WTC11 (cell line): ENCODE measurements around the gene FLT4. TPM values are rescaled to one million over a fixed set of nuclear protein-coding genes. Genes with fewer than 3 reads are reported as not detected.

Experiments used
- ATAC-seq: fragments of 200-7000 bp; cut with Tn5 transposase; 2 replicates; pipeline ENCODE4 v1.10.0; 2021; ENCODE audit warnings: mild to moderate bottlenecking, moderate library complexity
- CTCF ChIA-PET: fragments of 300-600 bp; sonication (Branson Sonifier 250); formaldehyde crosslinking; loops from one replicate; lab custom pipeline; 2021; ENCODE audit warnings: antibody characterized with exemption; lab: Charles Lee
- POLR2A ChIA-PET: fragments of 350-600 bp; sonication (Branson Sonifier 250); formaldehyde crosslinking; loops from one replicate; lab custom pipeline; 2021; ENCODE audit warnings: antibody characterized with exemption; lab: Charles Lee
- DNase-seq: peaks from one replicate; pipeline ENCODE4 v3.0.0; 2021; ENCODE audit warnings: low spot score
- H3K27ac Mint-ChIP-seq: 2 replicates; pipeline ENCODE4 v1.8.0; 2021; ENCODE audit warnings: mixed read lengths
- H3K27me3 Mint-ChIP-seq: 2 replicates; pipeline ENCODE4 v1.8.0; 2021; ENCODE audit warnings: low read depth, mild to moderate bottlenecking, moderate library complexity, mixed read lengths
- H3K36me3 Mint-ChIP-seq: 2 replicates; pipeline ENCODE4 v1.8.0; 2021; ENCODE audit warnings: mixed read lengths
- H3K4me1 Mint-ChIP-seq: 2 replicates; pipeline ENCODE4 v1.8.0; 2022; ENCODE audit warnings: mixed read lengths
- H3K4me3 Mint-ChIP-seq: 2 replicates; pipeline ENCODE4 v1.8.0; 2021; ENCODE audit warnings: mild to moderate bottlenecking, moderate library complexity, mixed read lengths
- H3K9me3 Mint-ChIP-seq: 2 replicates; pipeline ENCODE4 v1.8.0; 2021; ENCODE audit warnings: mixed read lengths
- CDX4 ChIP-seq: fragments of 250-450 bp; sonication (Bioruptor Pico); IDR thresholded peaks from 2 replicates; pipeline ENCODE4 v1.9.0; 2021; ENCODE audit warnings: moderate library complexity, mild to moderate bottlenecking, inconsistent platforms, borderline replicate concordance
- CTCF ChIP-seq: fragments of 200-600 bp; IDR thresholded peaks from 2 replicates; pipeline ENCODE4 v1.8.0; 2022; ENCODE audit warnings: antibody characterized with exemption
- E2F4 ChIP-seq: sonication (generic); formaldehyde crosslinking; IDR thresholded peaks from 2 replicates; pipeline ENCODE4 v1.8.1; 2022; ENCODE audit warnings: low read depth, mild to moderate bottlenecking, moderate library complexity, missing genetic modification reagents, borderline replicate concordance
- EMX1 ChIP-seq: fragments of 250-450 bp; sonication (Bioruptor Pico); IDR thresholded peaks from 2 replicates; pipeline ENCODE4 v1.8.0; 2021; ENCODE audit warnings: mild to moderate bottlenecking
- ERG ChIP-seq: fragments of 250-450 bp; sonication (Bioruptor Pico); IDR thresholded peaks from 2 replicates; pipeline ENCODE4 v1.8.0; 2021; ENCODE audit warnings: mild to moderate bottlenecking
- FOXK1 ChIP-seq: sonication (generic); formaldehyde crosslinking; IDR thresholded peaks from 2 replicates; pipeline ENCODE4 v1.8.0; 2022; ENCODE audit warnings: mild to moderate bottlenecking, moderate library complexity, missing genetic modification reagents
- GRHL2 ChIP-seq: fragments of 250-450 bp; sonication (Bioruptor Pico); IDR thresholded peaks from 2 replicates; pipeline ENCODE4 v1.8.0; 2022; ENCODE audit warnings: mild to moderate bottlenecking, moderate library complexity; ENCODE audit not compliant: insufficient replicate concordance, severe bottlenecking
- NR3C1 ChIP-seq: sonication (generic); formaldehyde crosslinking; conservative IDR thresholded peaks from 2 replicates; pipeline ENCODE4 v1.8.1; 2023; ENCODE audit warnings: low read depth, mild to moderate bottlenecking, missing genetic modification reagents
- PRRX2 ChIP-seq: fragments of 250-450 bp; sonication (Bioruptor Pico); IDR thresholded peaks from 2 replicates; pipeline ENCODE4 v1.8.0; 2021; ENCODE audit warnings: mild to moderate bottlenecking
- SMAD3 ChIP-seq: sonication (generic); formaldehyde crosslinking; IDR thresholded peaks from 2 replicates; pipeline ENCODE4 v1.8.0; 2022; ENCODE audit warnings: missing genetic modification reagents, mild to moderate bottlenecking, borderline replicate concordance
- SP1 ChIP-seq: sonication (generic); formaldehyde crosslinking; conservative IDR thresholded peaks from 2 replicates; pipeline ENCODE4 v1.8.1; 2022; ENCODE audit warnings: missing genetic modification reagents
- TCF7 ChIP-seq: sonication (generic); formaldehyde crosslinking; IDR thresholded peaks from 2 replicates; pipeline ENCODE4 v1.8.0; 2022; ENCODE audit warnings: mild to moderate bottlenecking, low read depth, missing genetic modification reagents, moderate library complexity
- USF1 ChIP-seq: sonication (generic); formaldehyde crosslinking; IDR thresholded peaks from 2 replicates; pipeline ENCODE4 v1.8.0; 2022; ENCODE audit warnings: mild to moderate bottlenecking, missing genetic modification reagents
- ZNF121 ChIP-seq: sonication (generic); formaldehyde crosslinking; IDR thresholded peaks from 2 replicates; pipeline ENCODE4 v1.8.0; 2023; ENCODE audit warnings: missing genetic modification reagents
- ZNF219 ChIP-seq: sonication (generic); formaldehyde crosslinking; IDR thresholded peaks from 2 replicates; pipeline ENCODE4 v1.8.0; 2023; ENCODE audit warnings: missing genetic modification reagents, mild to moderate bottlenecking, borderline replicate concordance
- ZNF671 ChIP-seq: fragments of 250-450 bp; sonication (Bioruptor Pico); IDR thresholded peaks from 2 replicates; pipeline ENCODE4 v1.8.0; 2021; ENCODE audit warnings: mild to moderate bottlenecking
- ZSCAN18 ChIP-seq: fragments of 250-450 bp; sonication (Bioruptor Pico); IDR thresholded peaks from 2 replicates; pipeline ENCODE4 v2.1.2; 2022; ENCODE audit warnings: mild to moderate bottlenecking, moderate library complexity
- total RNA-seq: library from RNA; stranded (reverse); gene quantifications from 3 replicates; pipeline ENCODE4 v1.2.3, GENCODE V29; 2021
- TF ChIP-seq, protein P1 (sequence below): sonication (generic); formaldehyde crosslinking; IDR thresholded peaks from 2 replicates; pipeline ENCODE4 v1.8.0; 2023; ENCODE audit warnings: mild to moderate bottlenecking, missing genetic modification reagents

The FLT4 gene
- total RNA-seq, 1 experiment from 2014 or later = 12.4 TPM

- TF ChIP-seq ZSCAN18 (CRISPR knock-in tag) (no peak), ERG (no peak), PRRX2 (no peak)
These were observed 52.6 kb downstream of the FLT4 start (continued) for GRCh38 chr5:180596668-180597231.

- Mint-ChIP-seq H3K4me1 (peaks cover 3% of the 10 kb centered on the region), H3K9me3 (no peaks in the 10 kb centered on the region), H3K4me3 (no peak overlapping the region), H3K27ac (no peak overlapping the region), H3K36me3 (no peaks in the 10 kb centered on the region), H3K27me3 (peaks cover 23% of the 10 kb centered on the region)
- POLR2A ChIA-PET = no interaction called here
- peak; percentile 6 for DNase-seq
- CTCF ChIA-PET = interaction anchor here (1.0 to 2.1 kb wide), 2 partner anchors 10 to 23 kb away, joined by 3 to 10 read pairs; no protein-coding TSS in a partner anchor
- TF ChIP-seq TCF7 (no peak), SMAD3 (CRISPR knock-in tag) (no peak), ZNF219 (no peak), USF1 (CRISPR knock-in tag) (no peak), E2F4 (CRISPR knock-in tag) (no peak), NR3C1 (CRISPR knock-in tag) (no peak), ZNF121 (CRISPR knock-in tag) (no peak), EMX1 (CRISPR knock-in tag) (no peak), ZNF671 (CRISPR knock-in tag) (no peak), SP1 (no peak)
- TF ChIP-seq, protein P1, sequence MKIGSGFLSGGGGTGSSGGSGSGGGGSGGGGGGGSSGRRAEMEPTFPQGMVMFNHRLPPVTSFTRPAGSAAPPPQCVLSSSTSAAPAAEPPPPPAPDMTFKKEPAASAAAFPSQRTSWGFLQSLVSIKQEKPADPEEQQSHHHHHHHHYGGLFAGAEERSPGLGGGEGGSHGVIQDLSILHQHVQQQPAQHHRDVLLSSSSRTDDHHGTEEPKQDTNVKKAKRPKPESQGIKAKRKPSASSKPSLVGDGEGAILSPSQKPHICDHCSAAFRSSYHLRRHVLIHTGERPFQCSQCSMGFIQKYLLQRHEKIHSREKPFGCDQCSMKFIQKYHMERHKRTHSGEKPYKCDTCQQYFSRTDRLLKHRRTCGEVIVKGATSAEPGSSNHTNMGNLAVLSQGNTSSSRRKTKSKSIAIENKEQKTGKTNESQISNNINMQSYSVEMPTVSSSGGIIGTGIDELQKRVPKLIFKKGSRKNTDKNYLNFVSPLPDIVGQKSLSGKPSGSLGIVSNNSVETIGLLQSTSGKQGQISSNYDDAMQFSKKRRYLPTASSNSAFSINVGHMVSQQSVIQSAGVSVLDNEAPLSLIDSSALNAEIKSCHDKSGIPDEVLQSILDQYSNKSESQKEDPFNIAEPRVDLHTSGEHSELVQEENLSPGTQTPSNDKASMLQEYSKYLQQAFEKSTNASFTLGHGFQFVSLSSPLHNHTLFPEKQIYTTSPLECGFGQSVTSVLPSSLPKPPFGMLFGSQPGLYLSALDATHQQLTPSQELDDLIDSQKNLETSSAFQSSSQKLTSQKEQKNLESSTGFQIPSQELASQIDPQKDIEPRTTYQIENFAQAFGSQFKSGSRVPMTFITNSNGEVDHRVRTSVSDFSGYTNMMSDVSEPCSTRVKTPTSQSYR (CRISPR knock-in tag) = no peak
- no peak for ATAC-seq
These were observed 53.2 kb downstream of the FLT4 start for GRCh38 chr5:180596115-180596667.

GRCh38 chr5:180595381-180596114 is 53.9 kb downstream of the FLT4 start:
- Mint-ChIP-seq H3K9me3 (no peaks in the 10 kb centered on the region), H3K4me1 (peaks cover 3% of the 10 kb centered on the region), H3K36me3 (no peaks in the 10 kb centered on the region), H3K27ac (no peak overlapping the region), H3K4me3 (no peak overlapping the region), H3K27me3 (peaks cover 23% of the 10 kb centered on the region)
- ATAC-seq (no peak), DNase-seq (no peak)
- ChIA-PET POLR2A (no interaction called here), CTCF (interaction anchor here (2.1 kb wide), 1 partner anchor 10 kb away, joined by 10 read pairs; no protein-coding TSS in a partner anchor)
- TF ChIP-seq CTCF (no peak), CDX4 (CRISPR knock-in tag) (no peak), FOXK1 (no peak), PRRX2 (no peak), GRHL2 (CRISPR knock-in tag) (no peak), USF1 (CRISPR knock-in tag) (no peak)
